ENCODE results near the gene RAPGEF2.

RAPGEF2 gene

DNA sequence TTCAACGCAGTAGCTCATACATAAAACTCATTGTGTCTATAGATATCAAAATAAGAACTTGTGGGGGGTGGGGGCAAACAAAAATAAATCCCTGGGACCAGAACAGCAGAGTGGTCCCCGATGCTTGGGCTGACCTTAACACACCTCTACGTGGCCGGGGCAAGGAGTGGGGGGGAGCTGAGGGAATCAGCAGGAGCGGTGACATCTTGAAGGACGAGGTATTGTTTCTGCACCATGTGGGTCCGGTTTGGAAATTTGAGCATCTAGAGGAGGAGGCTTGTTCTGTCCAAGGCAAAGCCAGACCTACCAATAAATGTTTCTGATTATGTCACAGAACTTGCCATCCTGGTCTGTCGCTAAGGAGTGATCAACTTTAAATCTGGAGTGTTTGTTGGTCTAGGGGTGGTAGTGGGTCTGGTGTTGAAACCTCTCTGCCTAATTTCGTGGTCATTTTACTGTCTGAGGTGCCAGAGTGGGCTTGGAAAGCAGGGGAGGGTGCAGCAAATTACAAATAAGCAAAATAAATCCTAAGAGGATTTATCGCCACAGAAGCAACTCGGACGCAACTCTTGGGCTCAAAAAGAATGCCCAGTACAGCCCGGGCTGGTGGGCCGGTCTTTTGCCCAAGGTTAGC is 774 bp upstream of the RAPGEF2 start:
- TF ChIP-seq, protein P1, sequence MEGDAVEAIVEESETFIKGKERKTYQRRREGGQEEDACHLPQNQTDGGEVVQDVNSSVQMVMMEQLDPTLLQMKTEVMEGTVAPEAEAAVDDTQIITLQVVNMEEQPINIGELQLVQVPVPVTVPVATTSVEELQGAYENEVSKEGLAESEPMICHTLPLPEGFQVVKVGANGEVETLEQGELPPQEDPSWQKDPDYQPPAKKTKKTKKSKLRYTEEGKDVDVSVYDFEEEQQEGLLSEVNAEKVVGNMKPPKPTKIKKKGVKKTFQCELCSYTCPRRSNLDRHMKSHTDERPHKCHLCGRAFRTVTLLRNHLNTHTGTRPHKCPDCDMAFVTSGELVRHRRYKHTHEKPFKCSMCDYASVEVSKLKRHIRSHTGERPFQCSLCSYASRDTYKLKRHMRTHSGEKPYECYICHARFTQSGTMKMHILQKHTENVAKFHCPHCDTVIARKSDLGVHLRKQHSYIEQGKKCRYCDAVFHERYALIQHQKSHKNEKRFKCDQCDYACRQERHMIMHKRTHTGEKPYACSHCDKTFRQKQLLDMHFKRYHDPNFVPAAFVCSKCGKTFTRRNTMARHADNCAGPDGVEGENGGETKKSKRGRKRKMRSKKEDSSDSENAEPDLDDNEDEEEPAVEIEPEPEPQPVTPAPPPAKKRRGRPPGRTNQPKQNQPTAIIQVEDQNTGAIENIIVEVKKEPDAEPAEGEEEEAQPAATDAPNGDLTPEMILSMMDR (IDR thresholded peaks at IDR 0.05; ENCODE audit: borderline replicate concordance, insufficient read depth, low read depth, low read length) = no peak

DNA sequence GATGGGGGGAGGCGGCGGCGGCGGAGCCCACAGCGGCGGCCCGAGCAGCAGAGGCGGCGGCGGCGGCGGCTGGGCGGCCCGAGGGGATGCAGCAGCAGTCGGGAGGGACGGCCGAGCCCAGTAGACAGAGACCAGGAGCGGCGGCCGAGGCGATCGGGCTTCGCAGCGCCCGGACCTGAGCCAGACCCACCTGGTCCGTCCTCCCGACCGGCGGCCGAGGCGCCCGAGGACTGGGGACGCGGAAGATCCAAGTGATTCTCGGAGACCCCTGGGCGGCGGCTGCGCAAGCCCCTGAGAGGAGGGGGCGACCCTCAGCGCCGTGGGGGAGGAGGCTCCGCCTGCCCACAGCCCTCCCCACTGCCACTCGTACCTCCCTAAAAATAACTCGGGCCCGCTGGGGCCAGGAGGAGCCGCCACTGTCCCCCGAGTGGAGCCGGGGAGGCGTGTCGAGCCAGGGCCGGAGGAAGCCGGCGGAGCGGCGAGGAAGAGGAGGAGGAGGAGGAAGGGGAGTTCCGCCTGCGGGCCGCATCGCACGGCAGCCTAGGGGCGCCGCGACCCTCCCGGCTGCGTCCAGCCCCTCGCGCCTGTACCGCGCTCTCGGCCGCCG is 608 bp downstream of the RAPGEF2 start:
- H3K4me3 ChIP-seq (ENCODE audit: low read depth, low read length) = peak overlapping the region; percentile 89
- TF ChIP-seq, protein P1 (IDR thresholded peaks at IDR 0.05; ENCODE audit: borderline replicate concordance, insufficient read depth, low read depth, low read length) = no peak

More for the DNA sequence above, 774 bp upstream of the RAPGEF2 start:
- H3K4me3 ChIP-seq (ENCODE audit: low read depth, low read length) = peak overlapping the region; percentile 54

DNA sequence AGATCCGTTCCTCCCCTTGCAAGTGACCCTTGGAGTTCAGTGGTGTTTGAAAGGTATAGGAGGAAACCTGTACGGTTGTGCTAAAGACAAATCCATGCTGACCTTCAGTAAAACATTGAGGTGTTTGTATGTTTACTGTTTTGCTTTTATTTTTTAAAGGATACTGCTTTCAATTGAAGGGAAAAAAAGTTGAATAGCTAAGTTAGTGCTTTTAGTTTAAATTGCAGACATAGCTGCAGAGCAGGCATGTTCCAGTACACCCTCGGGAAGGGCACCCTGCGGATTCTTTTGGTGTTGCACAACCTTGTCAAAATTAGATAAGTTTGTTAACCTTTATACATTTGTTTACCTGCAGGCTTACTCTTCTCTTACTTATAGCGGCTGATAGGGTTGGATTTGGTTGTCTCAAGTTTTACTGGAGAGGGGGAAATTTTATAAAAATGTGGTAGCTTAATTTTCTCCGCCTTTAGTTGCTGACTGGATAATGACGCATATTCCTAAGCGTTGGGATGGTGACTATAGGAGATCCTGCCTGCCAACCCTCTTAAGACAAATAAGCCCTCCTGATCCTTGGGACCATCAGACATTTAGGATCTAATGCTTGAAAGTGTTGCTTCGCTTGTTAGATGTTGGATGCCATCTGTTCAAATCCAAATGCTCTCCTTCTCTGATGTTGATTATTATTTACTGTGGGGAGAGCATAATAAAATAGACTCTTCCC is 2.0 kb downstream of the RAPGEF2 start:
- H3K4me3 ChIP-seq (ENCODE audit: low read depth, low read length) = peak overlapping the region; percentile 89

DNA sequence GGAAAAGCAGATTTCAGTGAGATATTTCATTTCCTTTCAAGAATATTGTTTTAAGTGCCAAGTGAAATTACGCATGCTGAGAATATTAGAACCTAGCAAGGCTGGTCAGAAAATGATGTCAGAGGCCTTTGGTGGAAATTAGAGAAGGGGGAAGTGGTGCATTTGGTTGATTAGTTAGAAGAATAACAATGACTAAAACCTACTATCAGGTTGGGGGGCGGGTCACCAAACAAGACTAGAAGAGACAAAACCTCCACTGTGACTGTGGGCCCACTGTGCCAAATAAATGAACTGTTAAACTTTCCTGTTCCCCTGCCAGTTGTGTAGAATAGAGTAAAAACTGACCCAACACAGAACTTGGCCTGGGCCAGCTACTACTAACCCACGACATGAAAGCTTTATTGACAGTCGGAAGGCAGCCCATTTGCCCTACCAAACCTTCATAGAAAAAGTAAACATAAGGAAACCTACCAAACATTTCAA is 2.9 kb downstream of the RAPGEF2 start:
- no peak overlapping the region for H3K4me3 ChIP-seq (ENCODE audit: low read depth, low read length)
- TF ChIP-seq, protein P1 (IDR thresholded peaks at IDR 0.05; ENCODE audit: borderline replicate concordance, insufficient read depth, low read depth, low read length) = no peak

More for the DNA sequence above, 2.0 kb downstream of the RAPGEF2 start:
- TF ChIP-seq, protein P1 (IDR thresholded peaks at IDR 0.05; ENCODE audit: borderline replicate concordance, insufficient read depth, low read depth, low read length) = no peak

DNA sequence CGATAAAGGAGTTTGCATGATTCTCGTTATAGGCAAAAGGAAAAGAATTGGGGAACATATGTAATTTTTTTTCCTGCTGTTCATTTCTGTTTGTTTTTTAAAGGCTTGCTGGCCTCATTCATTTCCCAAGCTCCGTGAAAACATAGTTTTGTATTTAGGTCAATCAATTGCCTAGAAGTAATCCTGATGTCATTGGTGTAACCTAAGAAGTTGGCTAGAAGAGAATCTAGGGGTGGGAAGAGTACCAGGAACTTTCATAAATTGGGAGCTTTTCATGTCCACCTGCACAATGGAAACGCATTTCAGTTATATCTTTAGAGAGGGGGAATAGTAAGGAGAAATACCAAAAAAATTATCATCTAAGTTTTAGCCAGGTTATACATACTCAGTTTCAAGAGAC is 3.8 kb downstream of the RAPGEF2 start:
- H3K4me3 ChIP-seq (ENCODE audit: low read depth, low read length) = no peak overlapping the region

DNA sequence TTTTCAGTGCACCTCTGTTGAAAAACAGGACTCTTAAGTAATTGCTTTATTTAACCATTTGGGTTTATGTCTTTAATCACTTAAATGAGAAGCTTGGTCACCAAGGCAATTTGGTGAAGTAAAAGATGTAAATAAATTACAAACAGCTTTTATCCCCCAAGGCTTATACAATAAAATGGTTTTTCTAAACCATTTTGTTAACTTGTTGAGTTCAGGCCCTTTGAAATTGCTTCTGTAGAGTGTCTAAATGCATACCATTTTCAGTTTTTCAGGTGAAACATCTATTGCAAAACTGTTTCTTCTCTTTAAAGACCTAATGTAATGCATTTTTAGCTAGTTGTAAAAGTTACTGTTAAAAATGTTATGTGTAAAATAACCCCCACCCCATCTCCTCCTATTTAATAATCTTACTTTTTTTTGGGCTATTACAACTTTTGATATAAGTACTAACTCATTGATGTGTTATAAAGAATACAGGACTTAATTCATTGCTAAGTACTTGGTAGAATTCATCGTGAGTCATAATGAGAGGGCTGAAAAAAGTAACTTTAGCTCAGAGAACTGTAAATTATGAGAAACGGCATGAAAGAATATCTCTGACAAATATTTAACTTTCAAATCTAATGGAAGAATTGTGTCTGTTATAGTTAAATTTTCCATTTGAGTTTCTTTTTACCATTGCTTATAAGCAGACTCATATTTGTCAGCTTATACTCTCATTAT is 4.5 kb downstream of the RAPGEF2 start:
- TF ChIP-seq, protein P1 (IDR thresholded peaks at IDR 0.05; ENCODE audit: borderline replicate concordance, insufficient read depth, low read depth, low read length) = no peak
- no peak overlapping the region for H3K4me3 ChIP-seq (ENCODE audit: low read depth, low read length)

More for the DNA sequence above, 3.8 kb downstream of the RAPGEF2 start:
- TF ChIP-seq, protein P1 (IDR thresholded peaks at IDR 0.05; ENCODE audit: borderline replicate concordance, insufficient read depth, low read depth, low read length) = no peak
